SK-N-SH treated with all-trans-retinoic acid at 6 μM for 48 hours (cell line): ENCODE measurements around the gene TAF5L.

Experiments used
- ARNTL ChIP-seq: fragments of 450-650 bp; formaldehyde crosslinking; IDR thresholded peaks from 2 replicates; pipeline ENCODE4 v1.5.0; 2020; ENCODE audit warnings: low read depth, mild to moderate bottlenecking, moderate library complexity, borderline replicate concordance
- BACH2 ChIP-seq: fragments of 250-450 bp; sonication (Bioruptor Pico); IDR thresholded peaks from 2 replicates; pipeline ENCODE4 v1.9.0; 2021; ENCODE audit warnings: mild to moderate bottlenecking, borderline replicate concordance
- CREB5 ChIP-seq: fragments of 250-450 bp; sonication (Bioruptor Pico); IDR thresholded peaks from 2 replicates; pipeline ENCODE4 v1.5.1; 2020; ENCODE audit warnings: low read depth, mild to moderate bottlenecking, moderate library complexity
- OSR1 ChIP-seq: fragments of 250-450 bp; sonication (Bioruptor Pico); IDR thresholded peaks from 2 replicates; pipeline ENCODE4 v1.8.0; 2022; ENCODE audit warnings: moderate library complexity, mild to moderate bottlenecking, inconsistent platforms
- PATZ1 ChIP-seq: fragments of 250-450 bp; sonication (Bioruptor Pico); IDR thresholded peaks from 2 replicates; pipeline ENCODE4 v1.8.0; 2020; ENCODE audit warnings: mild to moderate bottlenecking, moderate library complexity, borderline replicate concordance
- POU6F1 ChIP-seq: fragments of 250-450 bp; sonication (Bioruptor Pico); IDR thresholded peaks from 2 replicates; pipeline ENCODE4 v1.8.0; 2021; ENCODE audit warnings: low read depth, mild to moderate bottlenecking, moderate library complexity, borderline replicate concordance
- TOX ChIP-seq: fragments of 250-450 bp; sonication (Bioruptor Pico); IDR thresholded peaks from 2 replicates; pipeline ENCODE4 v1.8.0; 2021; ENCODE audit warnings: mild to moderate bottlenecking, moderate library complexity, borderline replicate concordance

- TF ChIP-seq BACH2 (CRISPR knock-in tag) (no peak), PATZ1 (CRISPR knock-in tag) (no peak), TOX (no peak), POU6F1 (CRISPR knock-in tag) (no peak), ARNTL (CRISPR knock-in tag) (no peak), CREB5 (no peak), OSR1 (CRISPR knock-in tag) (no peak)
Observed at GRCh38 chr1:229561141-229561540, 64.8 kb downstream of the TAF5L start.
